HG03280 (cell line): ENCODE data around the gene GAA.
"Not testable (repeated sequence)": the region's sequence is repeated elsewhere in the genome, so short reads cannot be mapped to it uniquely, and the experiment has no call there.

Experiments
- ATAC-seq: cut with Tn5 transposase; IDR thresholded peaks from one replicate; pipeline ENCODE4 v1.9.1; 2021; ENCODE audit warnings: mild to moderate bottlenecking, moderate library complexity; ENCODE audit not compliant: unreplicated experiment

GAA gene

DNA sequence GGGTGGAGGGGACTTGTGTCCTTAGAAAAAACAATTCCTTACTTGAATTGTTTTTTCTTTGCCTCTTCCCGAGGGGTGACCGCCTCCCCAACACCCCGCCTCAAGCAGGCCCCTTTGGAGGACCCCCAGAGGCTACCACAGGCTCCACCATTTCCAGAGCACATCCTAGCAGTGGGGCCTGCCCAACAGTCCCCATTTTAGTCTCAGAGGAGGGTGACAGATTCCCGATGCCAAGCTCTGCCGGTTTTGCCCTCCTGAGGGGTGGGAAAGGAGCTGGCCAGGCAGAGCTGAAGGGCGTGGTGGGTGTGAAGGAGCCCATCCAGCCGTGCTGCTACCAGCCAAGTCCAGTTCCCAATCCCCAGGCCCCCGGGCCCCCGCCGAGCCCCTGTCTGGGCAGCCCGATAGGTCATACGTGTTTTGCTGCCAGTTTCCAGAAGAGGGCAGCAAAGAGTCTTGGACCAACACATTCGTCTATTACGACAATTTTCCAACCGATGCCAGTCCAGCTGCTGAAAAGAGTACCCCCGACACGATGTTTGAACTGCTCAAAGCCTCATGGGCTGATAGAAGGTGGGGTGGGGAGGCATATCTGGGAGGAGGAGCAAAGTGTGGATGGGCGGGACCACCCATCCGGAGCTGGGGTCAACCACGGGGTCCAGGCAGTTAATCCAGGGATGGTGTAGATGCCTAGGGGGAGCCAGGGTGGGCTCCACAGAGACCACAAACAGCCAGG, 18.8 kb upstream of the GAA start:
- ATAC-seq = no peak

DNA sequence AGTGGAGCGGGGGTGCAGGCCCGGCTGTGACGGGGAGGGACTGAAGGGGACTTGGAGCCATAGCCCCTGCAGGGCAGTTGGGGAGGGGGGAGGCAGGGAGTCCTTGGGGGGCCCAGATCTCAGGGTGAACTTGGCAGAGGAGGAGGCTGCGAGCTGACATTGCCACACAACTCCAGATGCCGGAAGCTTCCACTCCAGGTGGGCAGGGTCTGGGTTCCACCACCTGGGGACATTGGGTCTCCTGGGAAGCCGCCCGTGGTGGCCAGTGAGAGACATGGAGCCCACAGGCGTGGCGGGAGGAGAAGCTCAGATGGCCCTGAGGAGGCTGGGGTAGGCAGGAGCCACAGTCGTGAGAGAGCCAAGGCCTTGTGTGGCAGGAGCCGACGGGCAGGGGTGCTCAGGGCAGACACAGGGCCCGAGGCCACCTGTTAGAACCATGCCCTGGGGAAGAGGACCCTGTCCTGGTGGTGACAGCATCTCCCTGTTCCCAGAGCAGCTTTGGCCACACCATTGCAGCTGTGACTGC, 18.2 kb upstream of the GAA start:
- no peak for ATAC-seq

DNA sequence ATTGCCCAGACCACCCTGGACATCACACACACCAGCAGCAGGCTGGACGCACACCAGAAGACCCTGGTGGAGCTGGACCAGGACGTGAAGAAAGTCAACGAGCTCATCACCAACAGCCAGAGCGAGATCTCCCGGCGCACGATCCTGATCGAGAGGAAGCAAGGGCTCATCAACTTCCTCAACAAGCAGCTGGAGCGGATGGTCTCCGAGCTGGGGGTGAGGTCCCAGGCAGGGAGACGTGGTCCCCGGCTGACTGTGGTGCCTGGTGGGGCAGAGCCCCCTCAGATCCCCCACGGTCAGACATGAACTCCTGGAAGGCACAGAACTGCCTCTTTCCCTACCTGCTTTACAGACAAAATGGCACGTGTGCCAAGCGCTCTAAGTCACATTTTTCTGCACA, 16.6 kb upstream of the GAA start:
- no peak for ATAC-seq

DNA sequence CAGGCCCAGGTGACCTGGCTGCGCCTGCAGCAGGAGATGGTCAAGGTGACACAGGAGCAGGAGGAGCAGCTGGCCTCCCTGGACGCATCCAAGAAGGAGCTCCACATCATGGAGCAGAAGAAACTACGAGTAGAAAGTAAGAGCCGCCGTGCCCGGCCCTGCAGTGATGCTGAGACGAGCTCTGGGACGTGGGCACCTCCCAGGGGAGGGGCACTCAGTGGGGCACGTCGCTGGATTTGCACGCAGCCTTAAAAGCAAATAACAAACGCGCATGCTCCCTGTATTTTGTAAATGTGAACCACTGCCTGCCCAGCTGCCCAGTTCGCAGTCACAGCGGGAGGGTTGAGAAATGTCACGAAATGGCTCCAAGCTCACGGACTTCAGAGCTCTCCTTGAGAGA, 15.3 kb upstream of the GAA start:
- no peak for ATAC-seq

DNA sequence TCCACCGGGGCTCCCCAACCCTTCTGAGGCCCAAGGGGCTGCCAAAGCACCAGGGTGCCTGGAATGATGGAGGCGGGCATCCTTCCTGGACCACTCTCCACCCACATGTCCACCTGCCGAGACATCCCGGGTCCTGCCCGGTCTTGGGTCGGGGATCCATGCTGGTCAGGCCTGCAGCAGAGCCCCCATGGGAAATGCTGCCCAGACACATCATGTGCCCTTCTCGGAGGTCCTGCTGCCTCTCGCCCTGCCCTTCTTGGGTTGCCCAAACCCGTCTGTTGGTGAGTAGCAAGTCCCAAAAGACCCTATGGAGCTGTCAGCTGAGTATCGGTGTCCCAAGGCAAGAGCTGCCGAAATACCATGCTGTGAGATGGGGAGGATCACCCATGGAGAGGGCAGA, 14.8 kb upstream of the GAA start:
- no peak for ATAC-seq

DNA sequence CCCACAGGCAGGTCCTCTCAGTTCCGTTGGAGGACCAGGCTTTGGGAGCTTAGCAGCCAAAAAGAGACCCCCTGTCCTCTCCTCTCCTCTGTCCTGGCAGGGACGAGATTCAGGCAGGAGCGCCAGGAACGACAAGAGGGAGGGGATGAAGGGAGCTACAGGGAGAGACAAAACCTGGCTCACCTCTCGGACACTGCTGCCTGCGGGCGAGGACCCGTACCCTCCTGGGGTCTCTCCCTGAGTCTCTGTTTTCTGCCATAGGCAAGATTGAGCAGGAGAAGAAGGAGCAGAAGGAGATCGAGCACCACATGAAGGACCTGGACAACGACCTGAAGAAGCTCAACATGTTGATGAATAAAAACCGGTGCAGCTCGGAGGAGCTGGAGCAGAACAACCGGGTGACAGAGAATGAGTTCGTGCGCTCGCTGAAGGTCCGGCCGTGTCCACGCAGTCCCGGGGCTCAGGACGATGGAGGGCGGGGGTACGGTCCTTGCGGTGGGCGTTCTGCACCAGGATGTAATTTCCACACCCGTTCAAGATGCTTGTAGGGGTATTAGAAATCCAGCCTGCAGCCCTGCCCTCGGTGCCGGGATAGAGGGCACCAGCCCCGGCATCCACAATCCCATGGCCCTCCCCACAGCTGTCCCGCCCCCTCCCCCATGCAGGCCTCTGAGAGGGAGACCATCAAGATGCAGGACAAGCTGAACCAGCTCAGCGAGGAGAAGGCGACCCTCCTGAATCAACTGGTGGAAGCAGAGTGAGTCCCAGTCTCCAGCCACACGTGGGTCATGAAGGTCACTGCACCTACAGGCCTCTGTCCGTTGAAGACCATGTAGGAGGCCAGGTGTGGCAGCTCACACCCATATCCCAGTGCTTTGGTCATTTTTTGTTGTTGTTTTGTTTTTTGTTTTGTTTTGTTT, 13.8 kb upstream of the GAA start:
- no peak for ATAC-seq

- no peak for ATAC-seq
Measured at GRCh38 chr17:80089762-80090161, 11.6 kb upstream of the GAA start.

- not testable (repeated sequence) for ATAC-seq
Measured at GRCh38 chr17:80090164-80090563, 11.2 kb upstream of the GAA start.

DNA sequence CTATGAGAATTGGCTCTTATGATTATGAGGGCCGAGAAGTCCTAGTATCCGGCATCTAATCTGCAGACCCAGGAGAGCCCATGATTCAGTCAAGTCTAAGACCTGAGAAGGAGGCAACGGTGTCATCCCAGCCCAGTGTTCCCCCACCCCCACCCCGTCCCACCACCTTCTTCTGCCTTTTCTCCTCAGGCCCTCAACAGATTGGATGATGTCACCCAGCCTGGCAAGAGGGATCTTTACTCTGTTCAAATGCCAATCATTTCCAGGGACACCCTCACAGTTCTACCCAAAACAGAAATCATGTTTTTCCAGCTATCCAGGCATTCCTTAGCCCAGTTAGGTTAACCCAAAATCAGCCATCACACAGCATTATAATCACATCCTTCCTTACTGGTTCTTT, 10.0 kb upstream of the GAA start:
- no peak for ATAC-seq

GRCh38 chr17:80092959-80093358, 8.4 kb upstream of the GAA start:
- no peak for ATAC-seq

DNA sequence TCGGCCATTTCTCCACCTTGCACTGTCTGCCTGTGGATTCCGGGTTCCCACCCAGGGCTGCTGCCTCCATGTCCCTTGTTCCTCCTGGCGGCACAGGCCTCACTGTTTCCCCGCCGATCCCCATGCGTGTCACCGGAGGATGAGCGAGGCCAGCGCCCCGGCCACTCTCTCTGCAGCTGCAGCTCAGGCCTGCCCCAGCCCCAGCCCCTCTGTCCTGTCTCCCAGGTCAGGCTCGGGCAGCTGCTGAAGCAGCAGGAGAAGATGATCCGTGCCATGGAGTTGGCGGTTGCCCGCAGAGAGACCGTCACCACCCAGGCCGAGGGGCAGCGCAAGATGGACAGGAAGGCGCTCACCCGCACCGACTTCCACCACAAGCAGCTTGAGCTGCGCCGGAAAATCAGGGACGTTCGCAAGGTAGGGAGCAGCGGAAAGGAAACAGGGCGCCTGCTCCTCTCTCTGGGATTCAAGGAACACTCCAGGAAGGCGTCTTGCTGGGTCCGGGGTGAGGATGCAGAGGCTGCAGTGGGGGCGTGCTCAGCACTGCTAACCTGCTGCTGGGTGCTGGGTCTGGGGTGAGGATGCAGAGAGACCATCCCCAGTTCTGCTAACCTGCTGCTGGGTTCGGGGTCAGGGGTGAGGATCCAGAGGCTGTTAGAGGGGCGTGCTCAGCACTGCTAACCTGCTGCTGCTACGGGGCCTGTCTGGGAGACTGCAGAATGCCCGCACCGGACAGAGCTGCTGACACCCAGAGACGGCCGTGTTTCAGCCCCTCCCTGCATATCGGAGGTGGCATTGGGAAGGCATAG, 6.1 kb upstream of the GAA start:
- ATAC-seq = no peak

- no peak for ATAC-seq
Measured at GRCh38 chr17:80095844-80096475, 5.4 kb upstream of the GAA start.

DNA sequence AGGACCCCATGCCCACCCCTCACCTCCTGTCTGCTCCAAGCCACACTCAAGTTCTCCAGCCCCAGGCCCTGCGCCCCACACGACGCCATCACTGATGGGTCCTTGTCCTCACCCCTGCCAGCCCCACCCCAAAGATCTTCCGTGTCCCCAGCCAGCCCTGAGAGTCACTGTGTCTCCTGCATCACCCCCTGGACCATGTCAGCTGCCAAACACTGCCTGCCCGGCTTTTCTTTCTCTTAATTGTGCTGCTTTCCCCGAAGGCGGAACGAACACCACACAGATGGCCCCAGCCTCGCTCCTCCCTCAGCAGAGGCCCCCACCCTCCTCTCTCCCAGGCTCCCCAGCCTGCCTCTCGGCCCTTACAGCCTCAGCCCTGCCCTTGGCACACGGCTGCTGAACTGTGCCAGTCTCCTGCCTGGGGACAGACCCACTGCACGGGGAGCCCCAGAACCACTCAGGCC, 4.8 kb upstream of the GAA start:
- no peak for ATAC-seq

DNA sequence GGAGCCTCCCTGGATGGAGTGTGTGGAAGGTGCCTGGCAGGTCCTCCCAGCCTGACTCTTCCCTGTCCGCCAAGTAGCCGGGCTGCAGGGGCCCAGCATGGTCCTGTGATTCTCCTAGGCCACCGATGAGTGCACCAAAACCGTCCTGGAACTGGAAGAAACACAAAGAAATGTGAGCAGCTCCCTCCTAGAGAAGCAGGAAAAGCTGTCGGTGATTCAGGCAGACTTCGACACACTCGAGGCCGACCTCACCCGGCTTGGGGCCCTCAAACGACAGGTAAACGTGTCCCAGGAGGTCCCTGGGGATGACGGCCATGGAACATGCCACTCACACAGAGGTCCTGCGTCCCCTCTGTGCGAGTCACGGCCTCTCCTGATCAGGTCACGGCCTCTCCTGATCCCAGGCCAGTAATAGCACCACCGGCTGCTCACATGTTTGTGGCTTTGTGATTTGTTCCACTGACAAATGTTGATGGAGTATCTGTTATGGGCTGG, 4.2 kb upstream of the GAA start:
- no peak for ATAC-seq

GRCh38 chr17:80097844-80098691, 3.3 kb upstream of the GAA start:
- ATAC-seq = no peak

- no peak for ATAC-seq
Measured at GRCh38 chr17:80099291-80100034, 1.9 kb upstream of the GAA start.

DNA sequence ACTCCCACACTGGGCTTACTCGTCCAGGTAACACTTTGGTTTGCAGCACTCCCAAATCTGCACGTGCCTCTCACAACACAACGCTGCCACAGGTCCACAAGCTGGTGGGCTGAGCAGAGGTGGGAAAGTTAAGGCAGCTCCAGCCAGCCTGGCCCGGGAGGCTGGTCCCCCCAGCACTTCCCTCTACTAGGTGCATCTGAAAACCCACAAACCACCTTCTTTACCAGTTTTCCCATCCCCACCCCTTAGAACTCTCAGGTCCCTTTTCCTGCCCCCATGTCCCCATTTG, 1.4 kb upstream of the GAA start:
- ATAC-seq = no peak

DNA sequence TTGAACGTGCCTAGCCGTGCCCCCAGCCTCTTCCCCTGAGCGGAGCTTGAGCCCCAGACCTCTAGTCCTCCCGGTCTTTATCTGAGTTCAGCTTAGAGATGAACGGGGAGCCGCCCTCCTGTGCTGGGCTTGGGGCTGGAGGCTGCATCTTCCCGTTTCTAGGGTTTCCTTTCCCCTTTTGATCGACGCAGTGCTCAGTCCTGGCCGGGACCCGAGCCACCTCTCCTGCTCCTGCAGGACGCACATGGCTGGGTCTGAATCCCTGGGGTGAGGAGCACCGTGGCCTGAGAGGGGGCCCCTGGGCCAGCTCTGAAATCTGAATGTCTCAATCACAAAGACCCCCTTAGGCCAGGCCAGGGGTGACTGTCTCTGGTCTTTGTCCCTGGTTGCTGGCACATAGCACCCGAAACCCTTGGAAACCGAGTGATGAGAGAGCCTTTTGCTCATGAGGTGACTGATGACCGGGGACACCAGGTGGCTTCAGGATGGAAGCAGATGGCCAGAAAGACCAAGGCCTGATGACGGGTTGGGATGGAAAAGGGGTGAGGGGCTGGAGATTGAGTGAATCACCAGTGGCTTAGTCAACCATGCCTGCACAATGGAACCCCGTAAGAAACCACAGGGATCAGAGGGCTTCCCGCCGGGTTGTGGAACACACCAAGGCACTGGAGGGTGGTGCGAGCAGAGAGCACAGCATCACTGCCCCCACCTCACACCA, 724 bp downstream of the GAA start:
- peak; percentile 11 for ATAC-seq
